GM21381 (cell line): ENCODE data around the gene RPP25L.
"Not testable (repeated sequence)": the region's sequence is repeated elsewhere in the genome, so short reads cannot be mapped to it uniquely, and the experiment has no call there.

Experiments
- ATAC-seq: cut with Tn5 transposase; IDR thresholded peaks from one replicate; pipeline ENCODE4 v1.9.1; 2021; ENCODE audit warnings: mild to moderate bottlenecking, moderate library complexity; ENCODE audit not compliant: unreplicated experiment

Gene RPP25L, protein sequence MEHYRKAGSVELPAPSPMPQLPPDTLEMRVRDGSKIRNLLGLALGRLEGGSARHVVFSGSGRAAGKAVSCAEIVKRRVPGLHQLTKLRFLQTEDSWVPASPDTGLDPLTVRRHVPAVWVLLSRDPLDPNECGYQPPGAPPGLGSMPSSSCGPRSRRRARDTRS

DNA sequence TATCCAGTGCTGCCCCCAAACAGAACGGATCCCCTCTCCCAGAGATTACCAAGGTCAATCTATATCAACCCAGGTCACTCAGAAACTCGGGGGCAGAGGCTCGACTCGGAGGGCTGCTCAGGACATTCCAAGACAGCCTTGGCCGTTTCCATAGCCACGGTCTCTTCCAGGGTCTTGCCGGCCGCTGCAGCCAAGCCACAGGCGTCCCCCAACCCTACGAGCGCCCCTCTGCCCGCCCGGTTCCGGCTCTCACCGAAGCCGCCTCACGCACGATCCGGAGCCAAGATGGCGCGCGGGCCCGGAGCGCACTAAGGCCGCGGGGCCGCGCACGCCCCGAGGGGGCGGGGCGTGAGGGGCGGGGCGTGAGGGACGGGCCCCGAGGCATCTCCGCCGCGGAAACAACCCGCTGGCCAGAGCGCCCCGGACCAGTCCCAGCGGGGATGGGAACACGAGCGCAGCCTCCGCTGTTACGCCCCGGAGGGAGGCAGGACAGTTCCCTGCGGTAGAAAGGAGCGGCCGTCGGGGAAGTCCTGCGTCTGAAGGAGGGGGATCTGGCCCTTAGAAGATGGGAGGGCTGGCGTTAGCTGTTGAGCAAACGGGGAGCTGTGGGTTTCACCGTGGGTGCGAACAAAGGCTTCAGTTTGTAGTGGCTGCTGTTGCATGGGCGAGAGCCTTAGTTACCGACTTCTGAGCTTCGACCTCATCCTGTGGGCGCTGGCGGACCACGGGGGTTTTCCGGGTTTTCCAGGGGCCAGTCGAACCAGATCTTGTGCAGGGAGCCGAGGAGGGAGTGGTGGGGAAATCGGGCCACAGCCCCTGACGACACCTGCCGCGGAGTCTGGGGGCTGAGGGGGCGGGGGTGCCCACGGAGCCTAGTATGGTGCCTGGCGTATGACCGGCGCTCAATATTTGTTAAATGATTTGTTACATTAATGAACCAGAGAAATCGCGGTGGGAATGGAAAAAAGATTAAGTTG lies at the start of gene RPP25L:
Gene RPP25L, minus strand, starts transcription at position 287 of the 977 bp plus-strand sequence. CDS start 801 bp downstream, outside the sequence.
- ATAC-seq, result peak; percentile 89

DNA sequence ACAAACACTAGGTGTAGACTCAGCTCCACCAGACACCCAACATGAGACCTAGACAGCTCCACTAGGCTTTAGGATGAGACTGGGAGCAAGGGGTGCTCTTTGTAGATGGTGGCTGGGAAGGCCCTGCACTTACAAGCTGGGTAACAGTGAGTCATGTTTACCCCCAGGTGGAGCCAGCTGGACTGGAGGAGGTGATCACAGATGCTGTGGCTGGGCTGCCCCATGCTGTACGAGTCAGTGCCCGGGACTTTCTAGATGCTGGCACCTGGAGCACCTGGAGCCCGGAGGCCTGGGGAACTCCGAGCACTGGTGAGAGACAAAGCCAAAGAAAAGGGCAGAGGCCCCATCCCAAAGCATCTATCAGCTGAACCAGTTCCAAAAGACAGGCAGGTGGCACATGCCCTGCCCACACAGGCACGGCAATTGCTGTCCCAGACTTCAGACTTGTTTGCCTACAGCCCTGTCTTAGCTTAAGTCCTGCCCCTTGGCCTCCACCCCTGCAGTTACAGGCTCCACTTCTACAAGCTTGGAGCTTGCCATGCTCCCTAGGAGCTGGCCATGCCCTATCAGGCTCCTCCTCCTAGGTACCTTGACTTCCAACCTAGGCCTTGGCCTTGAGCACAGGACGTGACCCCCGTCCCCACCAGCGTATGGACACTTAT lies 47.8 kb upstream of the RPP25L start:
- ATAC-seq, result no peak

DNA sequence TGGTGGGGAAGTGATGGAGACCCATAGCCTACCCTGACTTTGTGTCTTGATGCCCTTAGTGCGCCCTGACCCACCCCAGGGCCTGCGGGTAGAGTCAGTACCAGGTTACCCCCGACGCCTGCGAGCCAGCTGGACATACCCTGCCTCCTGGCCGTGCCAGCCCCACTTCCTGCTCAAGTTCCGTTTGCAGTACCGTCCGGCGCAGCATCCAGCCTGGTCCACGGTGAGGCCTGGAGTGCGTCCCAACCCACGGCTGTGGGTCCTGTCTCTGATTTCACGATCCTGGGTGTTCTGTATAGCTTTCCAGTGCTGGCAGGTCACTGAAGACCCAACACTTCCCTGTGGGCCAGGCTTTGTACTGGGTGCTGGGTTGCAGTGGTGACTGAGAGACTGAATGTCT lies 46.6 kb upstream of the RPP25L start:
- no peak for ATAC-seq

DNA sequence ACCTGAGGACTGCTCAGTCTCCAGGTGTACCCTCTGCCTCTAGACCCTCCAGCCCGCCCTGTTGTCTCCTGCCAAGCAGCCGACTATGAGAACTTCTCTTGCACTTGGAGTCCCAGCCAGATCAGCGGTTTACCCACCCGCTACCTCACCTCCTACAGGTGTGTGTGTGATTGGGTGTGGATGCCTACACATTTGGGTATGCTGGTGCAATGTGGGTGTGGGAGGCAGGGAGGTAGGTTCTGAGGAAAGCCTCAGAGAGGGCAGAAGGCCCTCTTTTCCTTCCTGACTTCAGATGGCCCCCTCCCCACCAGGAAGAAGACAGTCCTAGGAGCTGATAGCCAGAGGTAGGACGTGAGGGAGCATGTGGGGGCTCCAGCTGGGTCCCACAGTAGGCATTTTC lies 45.1 kb upstream of the RPP25L start:
- no peak for ATAC-seq

DNA sequence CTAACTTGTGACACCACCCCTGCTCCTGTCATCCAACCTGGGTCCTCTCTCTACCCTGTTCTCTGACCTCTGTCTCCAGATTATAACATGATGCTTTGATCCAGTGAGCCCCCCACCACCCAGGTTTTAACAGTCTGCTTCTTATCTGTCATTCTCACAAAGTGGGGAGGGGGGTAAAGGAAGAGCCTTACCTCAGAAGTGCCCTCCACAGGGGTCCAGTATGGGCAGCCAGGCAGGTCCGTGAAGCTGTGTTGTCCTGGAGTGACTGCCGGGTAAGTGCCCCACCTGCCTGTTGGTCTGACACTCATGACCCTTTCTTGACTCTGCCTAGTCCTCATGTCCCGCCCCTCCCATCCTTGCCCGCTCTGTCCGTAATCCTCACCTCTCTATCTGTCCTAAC lies 43.5 kb upstream of the RPP25L start:
- no peak for ATAC-seq

DNA sequence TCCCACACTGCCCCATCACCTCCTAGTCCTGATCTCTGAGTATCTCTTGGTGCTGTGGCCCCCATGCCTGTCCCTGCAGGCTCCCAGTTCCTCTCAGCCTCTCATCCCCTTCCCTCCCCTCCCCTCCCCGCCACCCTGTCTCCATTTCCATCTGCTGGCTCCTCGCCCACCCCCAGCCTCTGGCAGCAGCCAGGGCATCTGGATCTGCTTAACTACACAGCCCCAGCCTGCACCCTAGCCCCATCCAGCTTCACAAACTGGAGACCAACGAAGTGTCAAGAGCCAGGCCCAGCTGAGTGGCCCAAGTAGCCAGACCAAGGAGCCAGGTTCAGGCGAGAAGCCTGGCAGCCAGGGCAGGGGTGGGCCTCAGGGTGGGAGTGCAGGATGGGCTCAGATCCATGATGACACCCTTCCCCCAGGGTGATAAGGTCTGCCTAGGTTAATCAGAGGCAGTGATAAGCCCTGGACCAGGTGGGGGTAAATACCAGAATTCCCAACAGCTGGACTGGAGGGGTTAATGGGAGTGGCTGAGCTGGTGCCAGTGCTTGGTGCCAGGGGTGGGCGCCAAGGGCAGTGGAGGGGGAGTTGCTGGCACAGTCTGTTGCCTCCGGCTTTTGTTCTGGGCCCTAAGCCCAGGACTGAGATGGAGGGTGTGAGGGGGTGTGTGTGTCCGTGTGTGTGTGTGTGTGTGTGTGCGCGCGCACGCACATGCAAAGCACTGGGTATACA lies 42.6 kb upstream of the RPP25L start:
- ATAC-seq, result no peak

DNA sequence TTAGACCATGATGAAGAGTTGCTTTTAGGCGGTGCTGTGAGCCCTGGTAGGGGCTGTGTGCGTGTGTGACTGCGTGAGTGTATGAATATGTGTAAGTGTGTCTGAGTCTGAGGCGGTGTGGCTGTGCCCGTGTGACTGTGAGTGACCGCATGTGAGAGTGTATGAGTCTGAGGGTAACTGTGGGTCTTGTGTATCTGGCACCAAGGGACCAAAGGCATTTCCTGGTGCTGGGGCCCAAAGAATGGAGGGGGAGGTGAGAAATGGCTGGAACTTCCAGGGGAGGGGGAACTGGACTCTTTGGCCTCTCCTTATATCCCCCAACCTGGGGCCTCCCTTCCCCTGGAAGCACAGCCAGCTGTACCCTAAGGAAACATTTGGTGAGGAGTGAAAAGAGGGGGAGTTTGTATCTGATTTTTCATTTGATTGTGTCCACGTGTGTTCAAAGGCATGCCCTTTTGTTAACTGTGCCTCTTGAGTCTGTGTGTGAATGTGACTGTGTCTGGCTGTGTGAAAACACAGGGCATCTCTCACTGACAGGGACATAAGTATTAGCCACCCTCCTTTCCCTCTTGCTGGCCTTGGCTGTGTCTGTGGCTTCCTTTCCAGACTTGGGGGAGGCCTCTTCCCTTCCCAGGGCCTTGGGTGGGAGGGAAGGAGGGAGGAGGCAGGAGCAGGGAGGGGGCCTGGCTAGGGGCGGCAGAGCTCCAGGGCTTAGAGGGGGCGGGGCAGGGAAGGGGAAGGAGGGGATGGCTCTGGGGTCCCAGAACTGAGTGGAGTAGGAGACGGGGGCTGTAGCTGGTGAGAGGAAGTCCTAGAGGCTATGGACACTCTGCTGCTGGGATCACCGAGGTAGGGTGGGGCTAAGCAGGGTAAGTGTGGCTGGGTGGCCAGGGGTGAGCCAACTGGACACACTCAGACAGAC lies 41.5 kb upstream of the RPP25L start:
- ATAC-seq, result no peak

DNA sequence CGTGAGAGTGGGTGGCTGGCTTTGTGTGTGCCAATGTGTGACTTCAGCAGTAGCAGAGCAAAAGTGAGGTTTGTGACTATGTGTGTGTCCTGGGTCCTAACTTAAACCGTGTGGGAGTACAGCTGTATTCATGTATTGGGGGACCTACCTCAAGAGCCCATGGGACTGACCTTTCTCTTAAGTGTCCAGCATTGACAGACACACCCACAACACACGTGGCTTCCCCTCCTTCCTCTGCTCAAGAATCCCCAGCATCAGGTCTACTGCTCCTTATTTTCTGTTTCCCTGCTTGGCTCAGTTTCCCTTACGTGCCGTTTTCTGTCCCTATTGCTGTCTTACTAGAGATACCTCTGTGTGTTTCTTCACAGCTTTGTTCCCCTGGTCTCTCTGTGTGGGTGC lies 40.7 kb upstream of the RPP25L start:
- no peak for ATAC-seq

DNA sequence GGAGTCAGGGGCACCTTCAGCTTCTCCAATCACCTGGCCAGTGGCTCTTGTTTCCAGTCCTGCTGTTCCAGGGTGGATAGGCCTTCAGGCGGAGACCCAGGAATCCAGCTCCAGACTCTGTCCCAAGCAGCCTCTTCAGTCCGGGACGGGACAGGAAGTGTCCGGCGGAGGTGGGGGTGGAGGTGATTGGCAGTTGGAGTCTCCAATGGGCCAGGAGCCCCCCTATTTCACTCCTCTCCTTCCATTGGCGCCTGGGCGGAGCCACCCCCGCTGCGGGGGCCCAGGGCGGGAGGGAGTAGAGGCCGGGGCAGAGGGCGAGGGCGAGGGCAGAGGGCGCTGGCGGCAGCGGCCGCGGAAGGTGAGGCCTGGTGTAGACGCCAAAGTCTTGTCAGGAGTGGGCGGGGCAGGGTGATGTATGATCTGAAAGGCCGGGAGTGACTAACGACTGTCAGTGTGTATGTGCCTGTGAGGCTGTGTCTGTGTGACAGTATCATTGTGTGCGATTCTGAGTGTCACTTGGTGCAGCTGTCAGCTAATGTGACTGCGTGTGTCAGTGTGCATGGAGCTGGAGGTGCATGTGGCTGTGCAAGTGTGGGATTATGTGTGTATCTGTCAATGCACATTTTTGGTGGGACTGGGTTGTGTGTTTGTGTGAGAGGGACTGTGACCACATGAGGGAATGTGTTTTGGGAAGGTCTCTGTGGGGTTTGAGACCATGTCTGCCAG lies 40.1 kb upstream of the RPP25L start, which contains the start of gene IL11RA:
Gene IL11RA, plus strand, starts transcription at position 310 of the 726 bp plus-strand sequence. CDS start 3,033 bp downstream, outside the sequence.
- ATAC-seq, result no peak

DNA sequence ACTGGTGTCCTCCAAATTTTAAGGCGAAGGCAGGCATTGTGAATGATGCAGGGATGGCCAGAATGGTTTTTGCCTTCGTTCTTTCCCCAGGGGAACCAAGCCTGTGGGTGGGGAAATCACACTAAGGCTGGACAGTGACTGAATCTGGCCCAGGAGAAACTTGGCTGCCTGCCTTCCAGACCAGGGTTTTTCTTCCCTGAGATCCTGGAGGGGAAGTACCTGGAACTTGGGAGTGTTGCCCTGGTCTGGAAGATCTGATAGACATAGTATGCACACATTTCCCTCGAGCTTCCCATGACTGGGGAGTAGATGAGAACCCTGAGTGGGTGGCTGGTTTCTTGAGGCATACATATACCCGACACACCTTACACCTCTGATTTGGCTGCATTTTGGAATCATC lies 39.4 kb upstream of the RPP25L start:
- no peak for ATAC-seq

DNA sequence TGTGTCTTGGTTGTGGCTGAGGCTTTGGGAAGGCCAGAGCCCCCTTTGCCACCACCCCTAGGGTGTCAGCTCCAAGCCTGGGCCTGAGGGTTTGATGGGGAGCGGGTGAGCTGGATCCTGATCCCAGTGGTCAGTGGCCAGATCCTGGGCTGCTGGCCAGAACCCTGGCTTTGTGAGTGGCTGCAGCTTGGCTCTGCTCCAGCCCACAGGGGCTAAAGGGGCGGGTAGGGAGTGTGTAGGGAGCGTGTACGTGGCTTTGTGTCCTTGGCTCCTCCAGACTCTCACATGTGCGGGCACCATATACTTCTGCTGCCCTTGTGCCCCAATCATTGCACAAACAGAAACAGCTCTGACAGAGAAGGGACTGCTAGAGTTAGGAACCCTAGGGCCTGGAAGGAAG lies 38.9 kb upstream of the RPP25L start:
- ATAC-seq, result no peak

DNA sequence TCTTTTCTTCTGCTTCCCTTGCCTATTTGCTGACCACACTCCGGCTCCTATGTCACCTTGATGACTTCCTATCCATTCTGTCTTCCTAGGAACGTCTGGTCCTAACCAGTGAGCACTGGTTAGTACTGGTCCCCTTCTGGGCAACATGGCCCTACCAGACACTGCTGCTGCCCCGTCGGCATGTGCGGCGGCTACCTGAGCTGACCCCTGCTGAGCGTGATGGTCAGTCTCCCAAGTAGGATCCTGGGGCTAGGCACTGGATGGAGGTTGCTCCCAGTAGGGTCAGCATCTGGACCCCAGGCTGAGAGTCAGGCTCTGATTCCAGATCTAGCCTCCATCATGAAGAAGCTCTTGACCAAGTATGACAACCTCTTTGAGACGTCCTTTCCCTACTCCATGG lies 36.8 kb upstream of the RPP25L start:
- no peak for ATAC-seq

DNA sequence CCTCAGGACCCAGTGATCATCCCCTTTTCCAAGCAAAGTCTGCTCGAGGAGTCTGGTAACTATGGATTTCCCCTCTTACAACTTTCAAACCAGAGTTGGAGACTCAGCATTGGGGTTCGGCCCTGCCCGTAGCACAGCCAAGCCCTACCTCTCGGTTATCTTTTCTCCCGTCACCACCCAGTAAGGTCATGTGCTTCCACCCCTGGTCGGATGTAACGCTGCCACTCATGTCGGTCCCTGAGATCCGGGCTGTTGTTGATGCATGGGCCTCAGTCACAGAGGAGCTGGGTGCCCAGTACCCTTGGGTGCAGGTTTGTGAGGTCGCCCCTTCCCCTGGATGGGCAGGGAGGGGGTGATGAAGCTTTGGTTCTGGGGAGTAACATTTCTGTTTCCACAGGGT lies 35.8 kb upstream of the RPP25L start:
- ATAC-seq, result no peak

DNA sequence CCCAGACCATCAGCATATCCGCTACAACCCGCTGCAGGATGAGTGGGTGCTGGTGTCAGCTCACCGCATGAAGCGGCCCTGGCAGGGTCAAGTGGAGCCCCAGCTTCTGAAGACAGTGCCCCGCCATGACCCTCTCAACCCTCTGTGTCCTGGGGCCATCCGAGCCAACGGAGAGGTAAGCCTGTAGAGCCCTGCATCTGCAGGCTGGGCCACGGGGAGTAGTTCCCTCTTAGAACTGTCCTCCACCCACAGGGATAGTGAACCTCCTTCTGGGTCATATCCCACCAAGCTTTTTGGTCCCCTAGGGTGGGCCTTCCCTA lies 35.1 kb upstream of the RPP25L start:
- no peak for ATAC-seq

DNA sequence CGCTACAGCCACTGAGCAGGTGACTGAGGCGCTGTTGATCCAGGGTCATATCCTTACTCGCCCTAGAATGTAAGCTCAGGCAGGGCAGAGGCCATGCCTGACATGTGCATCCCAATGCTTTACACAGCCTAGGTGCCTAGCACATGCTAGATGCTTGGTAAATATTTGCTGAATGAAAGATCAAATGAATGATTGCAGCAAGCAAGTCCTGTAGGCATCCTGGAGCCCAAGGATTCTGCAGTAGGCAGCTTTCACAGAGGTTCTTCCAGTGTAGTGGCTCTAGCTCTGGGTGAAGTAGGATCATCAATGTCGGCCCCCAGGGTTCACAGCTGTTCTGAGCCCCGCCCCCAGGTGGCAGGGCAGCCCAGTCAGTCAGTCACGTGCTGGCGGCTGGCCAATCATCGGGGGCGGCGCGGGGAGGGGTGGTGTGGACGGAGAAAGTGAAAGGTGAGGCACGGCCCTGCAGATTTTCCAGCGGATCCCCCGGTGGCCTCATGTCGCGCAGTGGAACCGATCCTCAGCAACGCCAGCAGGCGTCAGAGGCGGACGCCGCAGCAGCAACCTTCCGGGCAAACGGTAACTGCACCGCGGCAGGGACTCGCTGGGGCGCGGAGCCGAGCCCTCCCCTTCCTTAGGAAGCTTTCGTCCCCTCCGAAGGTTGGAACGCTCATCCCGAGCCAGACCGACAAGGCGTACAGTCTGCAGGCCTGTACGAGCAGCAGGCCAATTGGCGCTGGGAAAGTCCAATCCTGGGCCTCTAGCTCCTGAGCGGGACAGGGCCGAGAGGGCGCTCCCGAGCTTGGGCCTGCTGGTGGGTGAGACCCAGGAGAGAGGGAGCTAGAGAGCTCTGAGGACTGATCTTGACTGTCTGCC lies 34.5 kb upstream of the RPP25L start, which contains the start of gene GALT:
Gene GALT, plus strand, starts transcription at position 465 of the 873 bp plus-strand sequence. Its CDS starts 30 bp downstream, at position 495.
- ATAC-seq, result peak; percentile 85

DNA sequence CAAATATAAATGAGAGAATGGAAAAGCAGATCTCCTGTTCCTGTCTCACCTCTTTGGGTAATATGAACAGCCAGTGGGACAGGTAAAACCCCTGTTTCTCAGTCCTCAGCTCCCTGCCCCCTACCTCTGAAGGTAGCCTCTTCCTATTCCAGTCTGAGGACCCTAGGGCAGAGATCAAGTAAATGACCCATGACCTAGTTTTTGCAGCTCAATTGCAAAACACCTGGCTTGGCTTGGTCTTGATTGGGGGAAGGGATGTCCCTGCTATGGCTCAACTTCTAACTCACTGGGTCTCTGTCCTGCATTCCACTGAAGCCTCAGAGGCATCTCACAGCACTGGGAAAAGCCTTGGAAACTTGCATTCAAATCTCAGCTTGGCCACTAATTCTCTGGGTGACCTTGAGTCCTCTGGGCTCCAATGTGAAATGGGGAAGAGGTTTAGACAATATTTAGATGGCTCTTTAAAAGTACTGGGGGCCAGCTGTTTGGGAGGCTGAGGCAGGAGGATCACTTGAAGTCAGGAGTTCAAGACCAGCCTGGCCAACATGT lies 32.9 kb upstream of the RPP25L start:
- ATAC-seq, result no peak

DNA sequence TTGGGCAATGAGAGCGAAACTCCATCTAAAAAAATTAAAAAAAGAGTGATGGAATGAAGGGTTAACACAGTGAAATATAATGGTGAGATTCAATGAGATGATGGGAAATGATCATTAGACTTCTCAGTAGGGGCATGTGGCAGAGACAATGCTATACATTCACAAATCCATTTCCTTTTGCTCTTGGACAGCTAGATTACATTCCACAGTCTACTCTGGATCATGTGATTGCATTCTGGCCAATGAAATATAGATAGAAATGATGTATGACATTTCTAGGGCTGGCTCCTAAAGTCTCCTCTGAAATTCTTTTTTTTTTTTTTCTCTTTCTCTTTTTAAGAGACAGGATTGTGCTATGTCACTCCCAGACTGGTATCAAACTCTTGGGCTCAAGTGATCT lies 30.8 kb upstream of the RPP25L start:
- ATAC-seq, result no peak

DNA sequence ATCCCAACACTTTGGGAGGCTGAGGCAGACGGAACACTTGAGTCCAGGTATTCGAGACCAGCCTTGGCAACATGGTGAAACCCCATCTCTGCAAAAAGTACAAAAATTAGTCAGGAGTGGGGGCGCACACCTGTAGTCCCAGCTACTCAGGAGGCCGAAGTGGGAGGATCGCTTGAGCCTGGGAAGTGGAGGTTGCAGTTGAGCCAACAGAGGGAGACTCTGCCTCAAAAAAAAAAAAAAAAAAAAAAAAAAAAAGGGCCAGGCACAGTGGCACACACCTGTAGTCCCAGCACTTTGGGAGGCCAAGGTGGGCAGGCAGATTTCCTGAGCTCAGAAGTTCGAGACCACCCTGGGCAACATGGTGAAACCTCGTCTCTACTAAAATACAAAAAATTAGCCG lies 27.4 kb upstream of the RPP25L start:
- ATAC-seq, result not testable (repeated sequence)
